HepG2 (cell line): Measurements from ENCODE around the gene IL1A. TPM values are rescaled to one million over a fixed set of nuclear protein-coding genes. Genes with fewer than 3 reads are reported as not detected.
A peak's percentile ranks its signal among the peaks of the same experiment; 100 is the strongest.

Experiments
- CBX2 ChIP-seq, 2 experiments: fragments of 200-600 bp in 1 of 2; sonication (generic); formaldehyde crosslinking in 1 of 2; IDR thresholded peaks; 2 replicates each; pipeline versions ENCODE4 v1.7.0 to v1.8.1; 2018 to 2022; ENCODE audit warnings: low read depth in 2 of 2, low read length in 1 of 2, mild to moderate bottlenecking in 1 of 2, missing genetic modification reagents in 1 of 2
- CCDC6 ChIP-seq: sonication (generic); formaldehyde crosslinking; IDR thresholded peaks from 2 replicates; pipeline ENCODE4 v1.8.1; 2022; ENCODE audit warnings: mild to moderate bottlenecking, missing genetic modification reagents, moderate library complexity
- HIVEP1 ChIP-seq: sonication (generic); formaldehyde crosslinking; IDR thresholded peaks from 2 replicates; pipeline ENCODE4 v1.4.0; 2020; ENCODE audit warnings: mild to moderate bottlenecking, missing genetic modification reagents
- HNF4A ChIP-seq: sonication (generic); formaldehyde crosslinking; IDR thresholded peaks from 2 replicates; pipeline ENCODE4 v1.4.0; 2020; ENCODE audit warnings: missing genetic modification reagents
- HNF4G ChIP-seq, 2 experiments: sonication (generic) in 1 of 2; formaldehyde crosslinking in 1 of 2; IDR thresholded peaks; 2 replicates each; pipeline versions ENCODE4 v1.4.0 to v1.6.1; 2011 to 2020; ENCODE audit warnings: borderline replicate concordance in 2 of 2, low read depth in 2 of 2, mild to moderate bottlenecking in 2 of 2, low read length in 1 of 2, missing genetic modification reagents in 1 of 2, moderate library complexity in 1 of 2
- LBX2 ChIP-seq: sonication (generic); formaldehyde crosslinking; IDR thresholded peaks from 2 replicates; pipeline ENCODE4 v1.5.0; 2020; ENCODE audit warnings: missing genetic modification reagents, mild to moderate bottlenecking, borderline replicate concordance
- NFATC3 ChIP-seq: sonication (generic); formaldehyde crosslinking; IDR thresholded peaks from 2 replicates; pipeline ENCODE4 v1.5.1; 2020; ENCODE audit warnings: mild to moderate bottlenecking, missing genetic modification reagents
- PTBP1 ChIP-seq: fragments of 200-400 bp; formaldehyde crosslinking; IDR thresholded peaks from 2 replicates; pipeline ENCODE4 v1.6.1; 2018; ENCODE audit warnings: low read length, low read depth; ENCODE audit not compliant: poor library complexity, severe bottlenecking
- REL ChIP-seq: sonication (generic); formaldehyde crosslinking; conservative IDR thresholded peaks from 2 replicates; pipeline ENCODE4 v1.8.0; 2022; ENCODE audit warnings: mild to moderate bottlenecking, missing genetic modification reagents, moderate library complexity
- SMC3 ChIP-seq: IDR thresholded peaks from 2 replicates; pipeline ENCODE4 v1.6.1; 2011; ENCODE audit warnings: low read length, improper control_type of control experiment
- YY1 ChIP-seq: IDR thresholded peaks from 2 replicates; pipeline ENCODE4 v1.6.1; 2011; ENCODE audit warnings: low read length, low read depth, moderate library complexity, mild to moderate bottlenecking; ENCODE audit not compliant: insufficient read depth, insufficient replicate concordance
- ZNF232 ChIP-seq: sonication (generic); formaldehyde crosslinking; IDR thresholded peaks from 2 replicates; pipeline ENCODE4 v1.4.0; 2020; ENCODE audit warnings: missing genetic modification reagents, borderline replicate concordance
- ZNF251 ChIP-seq: sonication (generic); formaldehyde crosslinking; IDR thresholded peaks from 2 replicates; pipeline ENCODE4 v1.9.0; 2021; ENCODE audit warnings: mild to moderate bottlenecking, missing genetic modification reagents
- ZNF512B ChIP-seq: sonication (generic); formaldehyde crosslinking; IDR thresholded peaks from 2 replicates; pipeline ENCODE4 v1.5.1; 2020; ENCODE audit warnings: missing genetic modification reagents, mild to moderate bottlenecking, borderline replicate concordance
- ZNF639 ChIP-seq: conservative IDR thresholded peaks from 2 replicates; pipeline ENCODE4 v1.6.1; 2018; ENCODE audit warnings: missing genetic modification reagents
- ZNF674 ChIP-seq: sonication (generic); formaldehyde crosslinking; IDR thresholded peaks from 2 replicates; pipeline ENCODE4 v1.5.0; 2020; ENCODE audit warnings: low read depth, mild to moderate bottlenecking, missing genetic modification reagents
- ZNF691 ChIP-seq: sonication (generic); formaldehyde crosslinking; IDR thresholded peaks from 2 replicates; pipeline ENCODE4 v1.4.0; 2020; ENCODE audit warnings: missing genetic modification reagents, low read depth, mild to moderate bottlenecking, borderline replicate concordance
- ZSCAN25 ChIP-seq: sonication (generic); formaldehyde crosslinking; IDR thresholded peaks from 2 replicates; pipeline ENCODE4 v1.8.0; 2022; ENCODE audit warnings: mild to moderate bottlenecking, missing genetic modification reagents
- polyA plus RNA-seq, 8 experiments: library from polyadenylated mRNA; depleted of rRNA in 3 of 8; stranded (reverse) in 7 of 8; unstranded in 1 of 8; fragments of >200 nt; fragmentation: Illumina TruSeq in 4 of 8; extraction: Trizol in 4 of 8; gene quantifications; 2 replicates each; pipeline versions ENCODE4 v1.2.1 to v1.2.3, GENCODE V29; 2011 to 2016; ENCODE audit warnings: low read depth in 4 of 8, missing spikeins in 1 of 8, mixed read lengths in 1 of 8; ENCODE audit not compliant: insufficient read depth in 1 of 8
- total RNA-seq, 5 experiments: library from RNA; depleted of rRNA; stranded (reverse); fragments of >200 nt; fragmentation: Illumina TruSeq; extraction: Trizol; gene quantifications; 2 replicates each; pipeline ENCODE4 v1.2.3, GENCODE V29; 2016; ENCODE audit warnings: low read depth in 1 of 5

The IL1A gene
- total and polyA plus RNA-seq, 2 of the 13 experiments (the other 11 are each of a cell fraction or from before 2014, with no cell fraction given) = not detected

GRCh38 chr2:112724591-112725525 is 59.4 kb downstream of the IL1A start (continued):
- TF ChIP-seq LBX2 (CRISPR knock-in tag) = no peak
- no peak; the same call in 1 of the 2 replicates for TF ChIP-seq ZNF512B
- no peak for TF ChIP-seq ZNF251 (CRISPR knock-in tag)
- no peak for TF ChIP-seq CBX2 (IDR thresholded peaks at IDR 0.05; ENCODE audit: low read depth, low read length)
- no peak for TF ChIP-seq CBX2 (CRISPR knock-in tag; IDR thresholded peaks at IDR 0.05; ENCODE audit: low read depth)
- TF ChIP-seq ZNF639 (CRISPR knock-in tag) = no peak
- TF ChIP-seq ZNF691 (CRISPR knock-in tag) = no peak
- TF ChIP-seq HNF4G (IDR thresholded peaks at IDR 0.05; ENCODE audit: borderline replicate concordance, low read depth, low read length) = no peak
- TF ChIP-seq HNF4G (CRISPR knock-in tag; IDR thresholded peaks at IDR 0.05; ENCODE audit: borderline replicate concordance, low read depth) = peak; percentile 49; the same call in 1 of the 2 replicates
- TF ChIP-seq ZSCAN25 = no peak
- TF ChIP-seq HNF4A (CRISPR knock-in tag) = peak; percentile 47; the same call in 1 of the 2 replicates
- peak; percentile 59; the same call in 1 of the 2 replicates for TF ChIP-seq HIVEP1 (CRISPR knock-in tag)
- TF ChIP-seq SMC3 = peak; percentile 31; the same call in 1 of the 2 replicates
- TF ChIP-seq PTBP1 = no peak
- TF ChIP-seq ZNF232 (CRISPR knock-in tag) = no peak
- TF ChIP-seq REL (CRISPR knock-in tag) = no peak
- no peak for TF ChIP-seq ZNF674
- peak; percentile 57 for TF ChIP-seq YY1
- no peak; the same call in 1 of the 2 replicates for TF ChIP-seq CCDC6 (CRISPR knock-in tag)
- no peak for TF ChIP-seq NFATC3 (CRISPR knock-in tag)
